Measurements from ENCODE around the gene CFAP251. TPM values are rescaled to one million over a fixed set of nuclear protein-coding genes. Genes with fewer than 3 reads are reported as not detected.

The CFAP251 gene
- total RNA-seq, 2 donors from 2014 or later: 3.6 to 7.0 TPM

- WGBS, 2 donors: 86 to 88% methylated on average over 5 of the region's 5 CpGs
- DNase-seq: no peak
- no peak for ATAC-seq
- intact Hi-C loops (cut with DNase I): no loop called here
- Histone ChIP-seq H3K4me3 (no peak overlapping the region), H3K27ac (no peak overlapping the region), H3K27me3 (no peaks in the 10 kb centered on the region), H3K36me3 (replicated peaks in 1 of 2; ENCODE audit: insufficient read depth in 1 of 2, low read depth in 2 of 2) (no peaks in the 10 kb centered on the region), H3K9me3 (peaks cover 0 to 11% (median 0%) of the 10 kb centered on the region in 3 donors), H3K4me1 (peaks cover 13% of the 10 kb centered on the region)
- TF ChIP-seq, protein P1, sequence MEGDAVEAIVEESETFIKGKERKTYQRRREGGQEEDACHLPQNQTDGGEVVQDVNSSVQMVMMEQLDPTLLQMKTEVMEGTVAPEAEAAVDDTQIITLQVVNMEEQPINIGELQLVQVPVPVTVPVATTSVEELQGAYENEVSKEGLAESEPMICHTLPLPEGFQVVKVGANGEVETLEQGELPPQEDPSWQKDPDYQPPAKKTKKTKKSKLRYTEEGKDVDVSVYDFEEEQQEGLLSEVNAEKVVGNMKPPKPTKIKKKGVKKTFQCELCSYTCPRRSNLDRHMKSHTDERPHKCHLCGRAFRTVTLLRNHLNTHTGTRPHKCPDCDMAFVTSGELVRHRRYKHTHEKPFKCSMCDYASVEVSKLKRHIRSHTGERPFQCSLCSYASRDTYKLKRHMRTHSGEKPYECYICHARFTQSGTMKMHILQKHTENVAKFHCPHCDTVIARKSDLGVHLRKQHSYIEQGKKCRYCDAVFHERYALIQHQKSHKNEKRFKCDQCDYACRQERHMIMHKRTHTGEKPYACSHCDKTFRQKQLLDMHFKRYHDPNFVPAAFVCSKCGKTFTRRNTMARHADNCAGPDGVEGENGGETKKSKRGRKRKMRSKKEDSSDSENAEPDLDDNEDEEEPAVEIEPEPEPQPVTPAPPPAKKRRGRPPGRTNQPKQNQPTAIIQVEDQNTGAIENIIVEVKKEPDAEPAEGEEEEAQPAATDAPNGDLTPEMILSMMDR (IDR thresholded peaks at IDR 0.05): no peak
- no peak for TF ChIP-seq POLR2A (IDR thresholded peaks at IDR 0.05)
Measured at GRCh38 chr12:121976950-121977349, 58.6 kb downstream of the CFAP251 start.

GRCh38 chr12:121980191-121980891, 61.9 kb downstream of the CFAP251 start:
- no peak overlapping the region for H3K27ac ChIP-seq
- no peaks in the 10 kb centered on the region for H3K36me3 ChIP-seq (replicated peaks in 1 of 2; ENCODE audit: insufficient read depth in 1 of 2, low read depth in 2 of 2)
- WGBS, 2 donors: 52 to 71% methylated on average over 11 of the region's 11 CpGs
- peaks cover 1% of the 10 kb centered on the region for H3K4me1 ChIP-seq
- H3K4me3 ChIP-seq: no peak overlapping the region
- H3K27me3 ChIP-seq: no peaks in the 10 kb centered on the region
- no peaks in the 10 kb centered on the region for H3K9me3 ChIP-seq
- DNase-seq (peak in 1 of 4 donors; percentile 41), ATAC-seq (no peak)
- intact Hi-C loops (cut with DNase I): no loop called here
- TF ChIP-seq POLR2A (IDR thresholded peaks at IDR 0.05): no peak

GRCh38 chr12:121980892-121981272, 62.5 kb downstream of the CFAP251 start:
- H3K4me1 ChIP-seq: no peaks in the 10 kb centered on the region
- intact Hi-C loops (cut with DNase I): no loop called here
- H3K27ac ChIP-seq: no peak overlapping the region
- DNase-seq (no peak), ATAC-seq (no peak)
- H3K9me3 ChIP-seq: no peaks in the 10 kb centered on the region
- 76 to 84% methylated on average over 14 of the region's 14 CpGs for WGBS, 2 donors
- H3K36me3 ChIP-seq (replicated peaks in 1 of 2; ENCODE audit: insufficient read depth in 1 of 2, low read depth in 2 of 2): no peaks in the 10 kb centered on the region
- TF ChIP-seq, protein P1 (IDR thresholded peaks at IDR 0.05): no peak
- TF ChIP-seq POLR2A (IDR thresholded peaks at IDR 0.05): no peak
- H3K27me3 ChIP-seq: no peaks in the 10 kb centered on the region
- no peak overlapping the region for H3K4me3 ChIP-seq

DNA sequence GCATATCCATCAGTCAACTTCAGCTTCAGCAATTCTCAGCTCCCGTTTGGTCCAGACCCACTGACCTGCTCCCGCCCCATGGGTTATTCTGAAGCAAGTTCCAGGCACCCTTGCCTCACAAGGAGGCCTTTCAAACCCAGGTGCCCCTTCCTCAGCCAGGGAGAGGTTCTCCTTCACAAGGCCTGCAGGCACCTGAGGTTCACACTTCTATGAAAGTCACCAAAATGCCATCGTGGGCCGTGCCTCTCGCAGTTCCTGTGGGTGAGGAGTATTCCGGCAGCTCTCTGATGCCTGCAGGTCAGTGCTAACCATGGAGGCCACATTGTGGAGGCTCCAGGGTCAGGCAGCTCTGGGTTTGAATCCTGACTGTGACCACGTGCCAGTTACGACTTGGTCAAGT, 63.1 kb downstream of the CFAP251 start:
- H3K4me3 ChIP-seq: no peak overlapping the region
- TF ChIP-seq, protein P1 (IDR thresholded peaks at IDR 0.05): no peak
- no peak for TF ChIP-seq POLR2A (IDR thresholded peaks at IDR 0.05)
- 51 to 68% methylated on average over 3 to 8 of the region's 8 CpGs for WGBS, 2 donors
- DNase-seq (no peak), ATAC-seq (no peak)
- no peak overlapping the region for H3K27ac ChIP-seq
- H3K4me1 ChIP-seq: no peaks in the 10 kb centered on the region
- H3K9me3 ChIP-seq: no peaks in the 10 kb centered on the region
- intact Hi-C loops (cut with DNase I): no loop called here
- no peaks in the 10 kb centered on the region for H3K27me3 ChIP-seq
- no peaks in the 10 kb centered on the region for H3K36me3 ChIP-seq (replicated peaks in 1 of 2; ENCODE audit: insufficient read depth in 1 of 2, low read depth in 2 of 2)

DNA sequence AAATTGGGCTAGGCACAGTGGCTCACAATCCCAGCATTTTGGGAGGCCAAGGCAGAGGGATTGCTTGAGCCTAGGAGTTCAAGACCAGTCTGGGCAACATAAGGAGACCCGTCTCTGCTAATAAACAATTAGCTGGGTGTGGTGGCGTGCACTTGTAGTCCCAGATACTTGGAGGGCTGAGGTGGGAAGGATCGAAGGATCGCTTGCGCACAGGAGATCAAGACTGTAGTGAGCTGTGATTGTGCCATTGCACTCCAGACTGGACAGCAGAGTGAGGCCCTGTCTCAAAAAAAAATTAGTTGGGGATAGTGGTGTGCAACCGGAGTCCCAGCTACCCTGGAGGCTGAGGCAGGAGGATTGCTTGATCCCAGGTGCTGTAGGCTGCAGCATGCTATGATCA, 64.6 kb downstream of the CFAP251 start:
- TF ChIP-seq, protein P1 (IDR thresholded peaks at IDR 0.05): no peak
- no peak for TF ChIP-seq POLR2A (IDR thresholded peaks at IDR 0.05)
- Histone ChIP-seq H3K9me3 (no peaks in the 10 kb centered on the region), H3K27me3 (no peaks in the 10 kb centered on the region), H3K27ac (no peak overlapping the region), H3K4me1 (no peaks in the 10 kb centered on the region), H3K4me3 (no peak overlapping the region), H3K36me3 (replicated peaks in 1 of 2; ENCODE audit: insufficient read depth in 1 of 2, low read depth in 2 of 2) (no peaks in the 10 kb centered on the region)
- 87 to 93% methylated on average over 6 of the region's 6 CpGs for WGBS, 2 donors
- no peak for DNase-seq
- intact Hi-C loops (cut with DNase I): no loop called here
- ATAC-seq: no peak
